Sigmoid colon (tissue), 7 donors: Measurements from ENCODE around the gene DYRK1A. TPM values are rescaled to one million over a fixed set of nuclear protein-coding genes. Genes with fewer than 3 reads are reported as not detected.

Source experiments
- DNase-seq: peaks from one replicate; pipeline ENCODE4 v3.0.0-alpha.2; 2019
- H3K27ac ChIP-seq, 4 donors: fragments of 200-600 bp; sonication (generic); one replicate each; pipeline ENCODE4 v1.5.1; 2016 to 2019; ENCODE audit warnings: mild to moderate bottlenecking in 1 of 4
- H3K27me3 ChIP-seq, 3 donors: fragments of 200-600 bp; sonication (generic); one replicate each; pipeline ENCODE4 v1.5.1; 2019; ENCODE audit warnings: mild to moderate bottlenecking in 1 of 3
- H3K36me3 ChIP-seq, 4 donors: fragments of 200-600 bp; sonication (generic); one replicate each; pipeline ENCODE4 v1.5.1; 2016 to 2019
- H3K4me1 ChIP-seq, 4 donors: fragments of 200-600 bp; sonication (generic); one replicate each; pipeline ENCODE4 v1.5.1; 2017 to 2019
- H3K4me3 ChIP-seq, 4 donors: fragments of 200-600 bp; sonication (generic); one replicate each; pipeline ENCODE4 v1.5.1; 2017 to 2019; ENCODE audit warnings: mild to moderate bottlenecking in 2 of 4, moderate library complexity in 1 of 4
- H3K9me3 ChIP-seq, 4 donors: fragments of 200-600 bp in 3 of 4; sonication (generic) in 3 of 4; one replicate each; pipeline versions ENCODE4 v1.5.1 to v1.6.1; 2013 to 2019
- CTCF ChIP-seq, 4 experiments: fragments of 450-650 bp in 3 of 4; fragments of 200-600 bp in 1 of 4; IDR thresholded peaks; one replicate each; pipeline ENCODE4 v1.5.1; 2016 to 2019; ENCODE audit warnings: antibody characterized with exemption in 4 of 4, mild to moderate bottlenecking in 3 of 4, moderate library complexity in 2 of 4
- EP300 ChIP-seq, 4 donors: sonication (generic); formaldehyde crosslinking; IDR thresholded peaks; one replicate each; pipeline ENCODE4 v1.6.1; 2017; ENCODE audit warnings: antibody characterized with exemption in 4 of 4
- POLR2A ChIP-seq, 2 donors: fragments of 450-650 bp; IDR thresholded peaks; one replicate each; pipeline ENCODE4 v1.6.1; 2016; ENCODE audit warnings: antibody characterized with exemption in 2 of 2, mild to moderate bottlenecking in 2 of 2, moderate library complexity in 2 of 2
- POLR2AphosphoS5 ChIP-seq, 4 donors: sonication (generic); formaldehyde crosslinking; IDR thresholded peaks; one replicate each; pipeline ENCODE4 v1.6.1; 2017; ENCODE audit warnings: antibody characterized with exemption in 4 of 4
- WGBS, 2 donors: extraction: QIAGEN DNeasy Blood & Tissue Kit; methylation state at CpG; one replicate each; pipeline ENCODE4 v1.1.7; 2013; 5-methylcytosine and 5-hydroxymethylcytosine counted together
- intact Hi-C: fragments of 100-400 bp; cut with DNase I; formaldehyde crosslinking; loops from one replicate; pipeline ENCODE4 v1.15.1; 2023
- polyA plus RNA-seq, 3 donors: library from polyadenylated mRNA; stranded (reverse); fragments of 200-250 nt; gene quantifications; one replicate each; pipeline ENCODE4 v1.2.3, GENCODE V29; 2013
- total RNA-seq, 4 donors: library from RNA; depleted of rRNA; stranded (reverse); fragments of >200 nt; gene quantifications; one replicate each; pipeline ENCODE4 v1.1.0, GENCODE V29; 2016
- donor health status: healthy with polysubstance abuse.
- donor health status: Bipolar disorder and iron deficiency.
- donor health status: healthy.

Gene DYRK1A
- total and polyA plus RNA-seq, 7 donors = 11.4 to 74.1 (median 62.9) TPM

- Histone ChIP-seq H3K9me3 (no peaks in the 10 kb centered on the region), H3K4me3 (no peak overlapping the region), H3K27me3 (no peaks in the 10 kb centered on the region), H3K36me3 (no peaks in the 10 kb centered on the region), H3K27ac (no peak overlapping the region), H3K4me1 (peaks cover 0 to 80% (median 68%) of the 10 kb centered on the region in 4 donors)
- no peak for DNase-seq
- TF ChIP-seq CTCF (IDR thresholded peaks at IDR 0.05) (no peak), POLR2A (IDR thresholded peaks at IDR 0.05) (no peak), EP300 (IDR thresholded peaks at IDR 0.05) (no peak), POLR2AphosphoS5 (IDR thresholded peaks at IDR 0.05) (no peak)
- 48 to 79% methylated on average over 6 of the region's 6 CpGs for WGBS, 2 donors
- intact Hi-C loops = no loop called here
Observed at GRCh38 chr21:37449302-37449937, 82.8 kb downstream of the DYRK1A start.

- H3K4me3 ChIP-seq = no peak overlapping the region
- H3K4me1 ChIP-seq = peaks cover 0 to 79% (median 66%) of the 10 kb centered on the region in 4 donors
- no peaks in the 10 kb centered on the region for H3K27me3 ChIP-seq
- H3K36me3 ChIP-seq = no peaks in the 10 kb centered on the region
- DNase-seq = no peak
- no peak for TF ChIP-seq POLR2A (IDR thresholded peaks at IDR 0.05)
- no peak for TF ChIP-seq POLR2AphosphoS5 (IDR thresholded peaks at IDR 0.05)
- no peak overlapping the region for H3K27ac ChIP-seq
- intact Hi-C loops = no loop called here
- 80 to 81% methylated on average over 4 of the region's 4 CpGs for WGBS, 2 donors
- H3K9me3 ChIP-seq = no peaks in the 10 kb centered on the region
Observed at GRCh38 chr21:37450445-37450941, 83.9 kb downstream of the DYRK1A start.

GRCh38 chr21:37451446-37451845 lies 84.9 kb downstream of the DYRK1A start:
- H3K4me3 ChIP-seq = no peak overlapping the region
- H3K27me3 ChIP-seq = no peaks in the 10 kb centered on the region
- H3K4me1 ChIP-seq = peaks cover 0 to 79% (median 66%) of the 10 kb centered on the region in 4 donors
- WGBS, 2 donors = 89 to 94% methylated on average over 16 of the region's 16 CpGs
- intact Hi-C loops = no loop called here
- H3K9me3 ChIP-seq = no peaks in the 10 kb centered on the region
- H3K36me3 ChIP-seq = no peaks in the 10 kb centered on the region
- TF ChIP-seq POLR2A (IDR thresholded peaks at IDR 0.05) (no peak), EP300 (IDR thresholded peaks at IDR 0.05) (no peak), CTCF (IDR thresholded peaks at IDR 0.05) (no peak), POLR2AphosphoS5 (IDR thresholded peaks at IDR 0.05) (no peak)
- DNase-seq = no peak
- H3K27ac ChIP-seq = peak overlapping the region in 2 of 4 donors; percentile 57 to 78

- 52 to 79% methylated on average over 4 of the region's 4 CpGs for WGBS, 2 donors
- intact Hi-C loops = no loop called here
- Histone ChIP-seq H3K27me3 (no peaks in the 10 kb centered on the region), H3K36me3 (no peaks in the 10 kb centered on the region), H3K4me1 (peaks cover 0 to 81% (median 67%) of the 10 kb centered on the region in 4 donors), H3K9me3 (no peaks in the 10 kb centered on the region), H3K27ac (peak overlapping the region; percentile 34 to 78 (median 56)), H3K4me3 (no peak overlapping the region)
- TF ChIP-seq POLR2AphosphoS5 (IDR thresholded peaks at IDR 0.05) (no peak), POLR2A (IDR thresholded peaks at IDR 0.05) (no peak), CTCF (IDR thresholded peaks at IDR 0.05) (no peak), EP300 (IDR thresholded peaks at IDR 0.05) (no peak)
- DNase-seq = no peak
Observed at GRCh38 chr21:37452227-37452626, 85.7 kb downstream of the DYRK1A start.

- intact Hi-C loops = no loop called here
- Histone ChIP-seq H3K4me1 (peaks cover 0 to 92% (median 75%) of the 10 kb centered on the region in 4 donors), H3K4me3 (no peak overlapping the region), H3K27me3 (no peaks in the 10 kb centered on the region), H3K27ac (peak overlapping the region in 3 of 4 donors; percentile 56 to 78 (median 57)), H3K36me3 (no peaks in the 10 kb centered on the region), H3K9me3 (no peaks in the 10 kb centered on the region)
- TF ChIP-seq POLR2A (IDR thresholded peaks at IDR 0.05) (no peak), POLR2AphosphoS5 (IDR thresholded peaks at IDR 0.05) (no peak), CTCF (IDR thresholded peaks at IDR 0.05) (no peak), EP300 (IDR thresholded peaks at IDR 0.05) (no peak)
- DNase-seq = no peak
- WGBS, 2 donors = 86 to 91% methylated on average over 4 of the region's 4 CpGs
Observed at GRCh38 chr21:37453350-37453749, 86.8 kb downstream of the DYRK1A start.
